Measurements from ENCODE around the gene PGAM5.
"Not testable (repeated sequence)": the region's sequence is repeated elsewhere in the genome, so short reads cannot be mapped to it uniquely, and the experiment has no call there.

The PGAM5 gene

DNA sequence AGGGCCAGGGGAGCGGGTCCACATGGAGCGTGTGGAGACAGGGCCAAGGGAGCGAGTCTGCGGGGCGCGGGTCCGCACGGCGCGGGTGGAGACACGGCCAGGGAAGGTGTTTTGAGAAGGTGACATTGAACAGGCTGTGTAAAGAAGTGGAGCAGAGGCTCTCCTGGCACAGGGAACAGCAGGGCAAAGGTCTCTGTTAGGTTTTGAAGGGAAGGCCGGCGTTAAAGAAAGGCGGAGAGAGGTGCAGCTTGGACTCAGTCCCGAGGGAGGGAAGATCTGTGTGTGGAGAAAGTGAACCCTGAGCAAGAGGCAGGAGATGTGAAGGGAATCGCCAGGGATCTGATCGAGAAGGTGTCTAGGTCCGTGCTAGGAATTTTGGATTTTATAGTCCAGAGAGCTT lies 21.4 kb upstream of the PGAM5 start:
- no peak for DNase-seq

DNA sequence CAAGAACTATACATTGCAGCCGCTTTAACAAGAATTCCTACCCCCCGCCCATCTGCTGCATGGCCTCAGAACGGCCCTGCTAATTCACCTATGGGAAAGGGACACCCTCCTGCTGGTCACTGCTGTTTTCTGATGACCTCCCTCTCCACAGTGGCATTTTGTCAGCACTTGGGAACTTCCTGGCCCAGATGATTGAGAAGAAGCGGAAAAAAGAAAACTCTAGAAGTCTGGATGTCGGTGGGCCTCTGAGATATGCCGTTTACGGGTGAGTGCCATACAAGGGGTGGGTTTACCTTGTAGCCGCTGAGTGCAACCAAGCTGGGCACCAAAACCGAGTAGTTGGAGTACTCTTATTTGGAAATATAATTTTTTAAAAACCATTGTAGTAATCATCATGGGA lies 20.5 kb upstream of the PGAM5 start:
- DNase-seq = no peak

DNA sequence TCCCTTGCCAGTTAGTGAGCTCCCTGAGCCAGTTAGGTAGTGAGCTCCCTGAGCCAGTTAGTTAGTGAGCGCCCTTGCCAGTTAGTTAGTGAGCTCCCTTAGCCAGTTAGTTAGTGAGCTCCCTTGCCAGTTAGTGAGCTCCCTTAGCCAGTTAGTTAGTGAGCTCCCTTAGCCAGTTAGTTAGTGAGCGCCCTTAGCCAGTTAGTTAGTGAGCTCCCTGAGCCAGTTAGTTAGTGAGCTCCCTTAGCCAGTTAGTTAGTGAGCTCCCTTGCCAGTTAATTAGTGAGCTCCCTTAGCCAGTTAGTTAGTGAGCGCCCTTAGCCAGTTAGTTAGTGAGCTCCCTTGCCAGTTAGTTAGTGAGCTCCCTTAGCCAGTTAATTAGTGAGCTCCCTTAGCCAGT lies 18.6 kb upstream of the PGAM5 start:
- not testable (repeated sequence) for DNase-seq

DNA sequence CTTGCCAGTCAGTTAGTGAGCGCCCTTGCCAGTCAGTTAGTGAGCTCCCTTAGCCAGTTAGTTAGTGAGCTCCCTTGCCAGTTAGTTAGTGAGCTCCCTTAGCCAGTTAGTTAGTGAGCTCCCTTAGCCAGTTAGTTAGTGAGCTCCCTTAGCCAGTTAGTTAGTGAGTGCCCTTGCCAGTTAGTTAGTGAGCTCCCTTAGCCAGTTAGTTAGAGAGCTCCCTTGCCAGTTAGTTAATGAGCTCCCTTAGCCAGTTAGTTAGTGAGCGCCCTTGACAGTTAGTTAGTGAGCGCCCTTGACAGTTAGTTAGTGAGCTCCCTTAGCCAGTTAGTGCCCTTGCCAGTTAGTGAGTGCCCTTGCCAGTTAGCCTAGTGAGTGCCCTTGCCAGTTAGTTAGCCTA lies 15.8 kb upstream of the PGAM5 start:
- DNase-seq = not testable (repeated sequence)

DNA sequence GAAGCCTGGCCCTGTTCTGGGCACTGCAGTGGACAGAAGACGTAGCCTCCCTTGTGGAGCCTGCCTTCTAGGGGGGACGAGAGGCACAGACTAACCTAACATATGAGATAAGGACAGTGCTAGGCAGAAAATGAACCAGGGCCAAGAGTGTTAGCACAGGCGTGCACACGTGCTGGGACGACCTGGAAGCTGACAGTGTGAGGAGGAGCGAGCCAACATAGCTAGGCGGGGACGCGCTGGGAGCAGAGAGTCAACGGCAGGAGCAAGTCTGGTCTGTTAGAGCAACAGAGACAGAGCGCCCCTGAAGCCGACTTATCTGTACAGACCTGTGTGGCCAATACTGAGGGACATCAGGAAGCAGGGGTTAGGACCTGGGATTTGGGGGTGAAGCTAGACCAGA lies 15.2 kb upstream of the PGAM5 start:
- DNase-seq = no peak

DNA sequence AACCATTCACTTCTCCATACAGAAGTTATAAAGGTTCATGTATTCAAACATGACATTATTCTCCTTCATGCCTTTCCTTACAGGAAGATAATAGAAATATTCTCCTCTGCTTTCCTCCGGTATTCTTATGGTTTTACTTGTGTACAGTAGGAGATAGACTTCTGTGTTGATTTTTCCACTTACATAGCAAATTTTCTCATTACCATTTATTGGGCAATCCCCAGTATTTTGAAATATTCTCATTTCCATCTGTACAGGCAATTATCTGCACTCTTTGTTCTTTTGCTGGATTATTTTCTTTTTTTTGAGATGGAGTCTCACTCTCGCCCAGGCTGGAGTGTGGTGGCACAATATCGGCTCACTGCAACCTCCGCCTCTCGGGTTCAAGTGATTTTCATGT lies 12.3 kb upstream of the PGAM5 start:
- DNase-seq = no peak

DNA sequence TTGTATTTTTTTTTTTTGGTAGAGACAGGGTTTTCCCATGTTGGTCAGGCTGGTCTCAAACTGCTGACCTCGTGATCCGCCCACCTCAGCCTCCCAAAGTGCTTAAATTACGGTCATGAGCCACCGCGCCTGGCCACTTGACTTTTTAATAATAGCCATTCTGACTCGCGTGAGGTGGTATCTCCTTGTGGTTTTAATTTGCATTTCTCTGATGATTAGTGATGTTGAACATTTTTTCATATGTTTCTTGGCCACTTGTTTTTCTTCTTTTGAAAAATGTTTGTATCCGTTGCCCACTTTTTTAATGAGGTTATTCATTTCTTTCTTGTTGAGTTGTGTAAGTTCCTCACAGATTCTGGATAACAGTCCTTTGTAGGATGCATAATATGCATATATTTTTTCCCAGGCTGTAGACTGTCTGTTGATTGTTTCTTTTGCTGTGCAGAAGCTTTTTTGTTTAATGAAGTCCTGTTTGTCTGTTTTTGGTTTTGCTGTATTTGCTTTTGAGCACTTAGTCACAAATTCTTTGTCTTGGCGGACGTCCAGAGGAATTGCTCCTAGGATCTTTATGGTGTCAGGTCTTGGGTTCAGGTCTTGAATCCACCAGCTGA lies 10.3 kb upstream of the PGAM5 start:
- DNase-seq = no peak

DNA sequence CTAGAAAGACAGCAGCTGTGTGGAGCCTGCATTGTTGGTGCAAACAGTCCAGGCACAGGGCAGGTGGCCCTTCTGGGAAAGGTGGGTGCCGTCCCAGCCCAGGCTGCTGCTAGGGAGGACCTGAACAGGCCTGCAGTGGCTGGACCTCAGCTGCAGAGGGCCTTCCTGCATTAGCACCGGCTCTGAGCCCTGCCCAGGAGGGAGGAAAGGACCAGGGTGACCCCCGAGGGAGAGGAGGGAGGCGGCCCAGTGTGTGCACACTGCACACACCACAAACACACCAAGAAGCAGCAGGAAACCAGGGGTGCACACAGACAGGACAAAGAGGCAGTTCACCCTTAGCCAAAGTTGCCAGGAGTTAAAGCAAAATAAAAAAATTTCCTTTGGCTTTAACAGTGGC lies 8.0 kb upstream of the PGAM5 start:
- DNase-seq = no peak

DNA sequence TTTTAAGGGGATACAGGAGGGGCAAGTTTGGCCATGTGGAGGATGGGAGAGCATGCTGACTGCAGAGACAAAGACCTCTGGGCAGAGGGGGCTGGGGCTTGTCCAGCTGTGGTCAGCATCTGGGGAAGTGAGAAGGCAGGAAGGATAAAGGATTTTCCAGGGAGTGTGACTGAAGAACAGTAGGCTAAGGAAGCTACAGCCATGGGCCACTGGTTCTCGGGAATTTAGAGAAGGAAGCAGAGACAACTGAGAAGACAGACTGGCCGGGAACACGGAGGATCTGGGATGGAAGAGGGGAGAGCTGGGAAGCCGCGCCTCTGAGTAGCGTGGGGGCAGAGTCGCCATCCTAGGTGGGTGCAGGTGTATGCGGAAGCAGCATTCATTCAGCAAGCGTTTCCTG lies 7.0 kb upstream of the PGAM5 start:
- no peak for DNase-seq

DNA sequence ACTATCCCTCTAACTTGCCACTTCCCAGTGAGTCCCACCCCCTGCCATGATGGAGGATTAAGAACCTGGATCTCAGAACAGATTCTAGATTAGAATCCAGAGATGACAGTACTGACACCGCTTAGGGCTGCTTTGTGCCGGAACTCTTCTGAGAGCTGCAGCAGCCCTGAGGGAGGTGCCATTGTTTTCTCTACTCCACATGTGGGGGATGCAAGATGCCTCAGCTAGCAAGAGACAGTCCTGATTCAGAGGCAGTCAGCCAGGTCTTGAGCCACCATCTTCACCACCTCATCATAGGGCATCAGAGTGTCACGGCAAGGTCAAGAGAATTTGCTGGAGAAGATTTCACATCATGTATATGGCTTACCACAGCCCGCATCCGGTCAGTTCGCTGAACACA lies 3.4 kb upstream of the PGAM5 start:
- no peak for DNase-seq

DNA sequence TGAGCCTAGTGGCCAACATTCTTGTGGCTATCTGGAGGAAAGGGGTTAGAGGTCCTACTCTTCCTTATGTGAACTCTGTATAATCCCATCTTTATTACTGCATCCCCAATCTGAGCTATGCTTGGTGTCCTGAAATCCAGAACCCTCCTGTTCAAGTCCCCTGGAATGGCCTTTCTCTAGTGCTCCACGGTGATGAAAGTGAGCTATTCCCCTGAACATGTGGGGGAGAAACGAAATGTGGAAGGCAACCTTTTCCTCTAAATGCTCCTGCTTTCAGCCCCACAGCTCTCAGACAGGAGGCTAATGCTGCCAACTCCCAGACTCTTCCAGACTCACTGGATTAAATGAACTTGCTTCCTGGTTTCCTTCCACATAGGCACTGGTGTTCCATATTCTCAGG lies 2.5 kb upstream of the PGAM5 start:
- no peak for DNase-seq

DNA sequence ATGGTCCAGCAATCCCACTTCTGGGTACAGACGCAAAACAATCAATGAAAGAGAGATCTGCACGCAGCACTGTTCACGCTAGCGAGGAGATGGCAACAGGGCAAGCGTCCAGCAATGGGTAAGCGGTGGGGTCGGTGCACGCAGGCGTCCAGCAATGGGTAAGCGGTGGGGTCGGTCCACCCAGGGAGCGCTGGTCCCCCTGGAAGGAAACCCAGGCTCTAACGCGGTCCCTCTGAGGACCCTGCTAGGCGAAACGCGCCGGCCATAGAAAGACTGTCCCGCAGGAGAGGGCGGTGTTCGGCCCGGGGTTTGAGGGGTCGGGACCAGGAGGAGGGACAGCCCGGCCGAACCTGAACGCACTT lies 618 bp upstream of the PGAM5 start:
- DNase-seq = no peak

DNA sequence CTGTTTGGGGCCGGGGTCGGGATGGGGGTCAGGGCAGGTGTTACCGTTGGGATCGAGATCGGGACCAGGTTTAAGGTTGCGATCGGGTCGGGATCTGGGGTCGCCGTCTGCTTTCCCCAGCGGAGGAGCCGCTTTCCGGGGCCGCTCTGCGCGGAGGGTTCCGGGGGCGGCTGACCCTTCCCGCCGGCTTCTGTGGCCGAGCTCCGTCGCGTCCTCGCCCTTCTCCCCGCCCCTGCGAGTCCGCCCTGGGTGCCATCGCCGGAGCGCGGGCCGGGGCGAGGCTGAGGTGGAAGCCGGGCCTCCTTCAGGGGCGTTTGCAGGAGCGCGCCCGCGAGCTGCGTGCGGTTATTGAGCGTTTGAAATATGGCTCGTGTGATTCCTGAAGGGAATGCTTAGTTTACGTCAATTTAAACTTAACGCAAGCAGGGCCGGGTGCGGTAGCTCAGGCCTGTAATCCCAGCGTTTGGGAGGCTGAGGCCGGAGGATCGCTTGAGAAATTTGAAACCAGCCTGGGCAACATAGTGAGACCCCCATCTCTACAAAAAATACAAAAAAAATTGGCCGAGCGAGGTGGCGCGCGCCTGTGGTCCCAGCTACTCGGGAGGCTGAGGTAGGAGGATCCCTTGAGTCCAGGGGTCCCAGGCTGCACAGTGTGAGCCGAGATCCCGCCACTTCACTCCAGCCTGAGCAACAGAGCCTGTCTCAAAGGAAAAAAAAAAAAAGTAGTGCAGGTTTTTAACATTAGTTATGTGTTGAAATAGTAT lies 620 bp downstream of the PGAM5 start:
- no peak for DNase-seq

DNA sequence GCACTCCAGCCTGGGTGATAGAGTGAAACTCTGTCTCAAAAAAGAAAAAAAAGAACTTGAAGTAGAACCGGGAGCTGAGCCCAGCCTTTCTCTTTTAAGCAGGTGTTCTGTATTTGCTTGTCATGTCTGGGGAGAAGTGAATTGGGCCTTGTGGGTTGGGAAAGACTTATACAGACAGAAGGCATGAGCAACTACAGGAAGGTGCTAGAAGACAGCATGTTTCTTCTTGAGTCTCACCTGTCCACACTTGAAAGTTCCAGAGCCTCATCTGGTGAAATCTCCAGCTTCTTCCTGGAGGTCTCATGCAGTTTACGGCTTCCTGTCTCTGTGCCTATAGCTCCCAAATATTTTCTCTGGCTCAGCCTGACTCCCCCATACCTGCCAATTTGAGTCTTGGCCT lies 2.5 kb downstream of the PGAM5 start:
- no peak for DNase-seq

DNA sequence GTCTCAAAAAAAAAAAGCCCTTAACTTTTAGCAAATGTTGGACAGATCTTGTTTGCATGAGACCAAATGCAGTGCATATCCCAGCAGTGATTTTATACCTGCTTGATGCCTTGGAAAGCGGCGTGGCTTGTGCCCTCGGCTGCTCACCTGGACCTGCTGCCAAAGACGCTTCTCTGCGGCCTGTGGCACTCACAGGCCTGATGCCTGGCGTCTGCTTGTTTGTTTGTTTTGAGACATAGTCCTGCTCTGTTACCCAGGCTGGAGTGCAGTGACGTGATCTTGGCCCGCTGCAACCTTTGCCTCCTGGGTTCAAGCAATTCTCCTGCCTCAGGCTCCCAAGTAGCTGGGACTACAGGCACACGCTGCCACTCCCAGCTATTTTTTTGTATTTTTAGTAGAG lies 5.2 kb downstream of the PGAM5 start:
- DNase-seq = no peak

DNA sequence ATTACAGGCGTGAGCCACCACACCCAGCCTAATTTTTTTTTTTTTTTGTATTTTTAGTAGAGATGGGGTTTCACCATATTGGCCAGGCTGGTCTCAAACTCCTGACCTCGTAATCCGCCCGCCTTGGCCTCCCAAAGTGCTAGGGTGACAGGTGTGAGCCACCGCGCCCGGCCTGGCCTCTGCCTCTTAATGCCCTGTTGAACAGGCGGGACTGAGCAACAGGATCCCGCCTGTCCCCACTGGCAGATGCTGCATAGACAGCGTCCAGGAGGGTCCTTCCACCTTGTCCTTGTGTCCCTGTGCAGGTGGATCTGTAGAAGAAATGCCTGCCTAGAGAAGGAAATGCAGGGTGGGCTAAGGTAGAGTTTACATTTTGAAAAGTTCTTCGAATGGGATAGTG lies 5.7 kb downstream of the PGAM5 start:
- DNase-seq = no peak

DNA sequence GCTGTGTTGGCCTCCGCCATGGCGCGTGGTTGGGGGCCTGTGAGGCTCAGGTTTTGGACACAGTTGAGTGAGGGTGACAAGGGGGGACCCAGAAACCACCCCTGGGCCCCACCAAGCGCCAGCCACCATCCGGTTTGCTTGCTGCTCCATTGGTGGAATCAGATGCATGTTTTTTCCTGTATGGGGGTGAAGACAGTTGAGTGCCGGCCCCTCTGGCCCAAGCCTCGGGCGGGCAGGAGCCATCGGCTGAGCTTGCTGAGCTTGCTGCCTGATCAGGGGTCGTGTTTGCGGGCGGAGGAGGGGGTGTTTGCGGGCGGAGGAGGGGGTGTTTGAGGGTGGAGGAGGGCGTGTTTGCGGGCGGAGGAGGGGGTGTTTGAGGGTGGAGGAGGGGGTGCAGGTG lies 6.4 kb downstream of the PGAM5 start:
- DNase-seq = no peak

DNA sequence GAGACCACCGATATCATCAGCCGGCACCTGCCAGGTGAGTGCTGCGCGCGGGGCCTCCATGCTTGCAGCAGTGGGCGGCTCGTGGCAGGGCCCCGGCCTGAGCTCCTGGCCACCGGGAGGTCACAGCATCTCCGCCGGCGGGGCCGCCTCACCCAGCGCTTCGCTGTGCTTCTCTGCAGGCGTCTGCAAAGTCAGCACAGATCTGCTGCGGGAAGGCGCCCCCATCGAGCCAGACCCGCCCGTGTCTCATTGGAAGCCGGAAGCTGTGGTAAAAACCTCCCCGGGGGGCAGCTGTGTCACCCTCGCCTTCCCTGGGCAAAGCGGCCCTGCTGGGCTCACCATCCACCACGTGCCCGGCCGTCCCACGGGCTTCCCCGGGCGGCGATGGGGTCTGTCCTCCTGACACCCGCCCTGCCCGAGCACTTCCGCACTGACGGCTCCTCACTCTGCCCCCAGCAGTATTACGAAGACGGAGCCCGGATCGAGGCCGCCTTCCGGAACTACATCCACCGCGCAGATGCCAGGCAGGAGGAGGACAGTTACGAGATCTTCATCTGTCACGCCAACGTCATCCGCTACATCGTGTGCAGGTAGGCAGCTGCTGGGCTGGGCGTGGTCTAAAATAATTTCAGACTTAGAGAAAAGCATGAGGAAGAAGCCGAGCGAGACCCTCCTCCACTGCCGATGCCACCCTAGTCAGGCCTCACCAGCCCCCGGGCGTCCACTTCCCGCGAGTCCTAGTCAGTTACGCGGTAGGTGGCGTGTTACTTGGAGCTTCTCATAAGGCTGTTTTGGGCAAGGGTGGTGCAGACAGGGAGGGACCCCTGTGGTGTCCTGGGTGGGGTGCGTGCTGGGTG lies 7.1 kb downstream of the PGAM5 start:
- DNase-seq = no peak

DNA sequence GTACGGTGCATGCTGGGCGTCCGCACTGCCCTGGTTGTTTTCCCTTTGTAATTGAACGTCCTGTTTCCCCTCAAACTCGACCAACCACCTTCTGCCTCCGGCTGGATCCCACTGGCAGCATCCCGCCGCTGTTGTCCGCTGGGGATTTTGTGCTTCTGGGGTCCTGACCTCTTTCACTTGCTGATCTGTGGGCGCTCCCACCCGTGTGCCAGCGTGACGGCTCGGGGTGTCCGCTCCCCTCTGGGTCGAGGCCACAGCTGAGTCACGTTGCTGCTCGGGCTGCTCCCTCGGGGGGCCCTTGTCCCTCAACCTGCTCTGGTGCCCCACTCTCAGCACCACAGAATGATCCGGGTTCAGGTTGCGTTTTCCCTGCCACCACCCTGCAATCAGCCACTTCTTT lies 8.0 kb downstream of the PGAM5 start:
- no peak for DNase-seq

DNA sequence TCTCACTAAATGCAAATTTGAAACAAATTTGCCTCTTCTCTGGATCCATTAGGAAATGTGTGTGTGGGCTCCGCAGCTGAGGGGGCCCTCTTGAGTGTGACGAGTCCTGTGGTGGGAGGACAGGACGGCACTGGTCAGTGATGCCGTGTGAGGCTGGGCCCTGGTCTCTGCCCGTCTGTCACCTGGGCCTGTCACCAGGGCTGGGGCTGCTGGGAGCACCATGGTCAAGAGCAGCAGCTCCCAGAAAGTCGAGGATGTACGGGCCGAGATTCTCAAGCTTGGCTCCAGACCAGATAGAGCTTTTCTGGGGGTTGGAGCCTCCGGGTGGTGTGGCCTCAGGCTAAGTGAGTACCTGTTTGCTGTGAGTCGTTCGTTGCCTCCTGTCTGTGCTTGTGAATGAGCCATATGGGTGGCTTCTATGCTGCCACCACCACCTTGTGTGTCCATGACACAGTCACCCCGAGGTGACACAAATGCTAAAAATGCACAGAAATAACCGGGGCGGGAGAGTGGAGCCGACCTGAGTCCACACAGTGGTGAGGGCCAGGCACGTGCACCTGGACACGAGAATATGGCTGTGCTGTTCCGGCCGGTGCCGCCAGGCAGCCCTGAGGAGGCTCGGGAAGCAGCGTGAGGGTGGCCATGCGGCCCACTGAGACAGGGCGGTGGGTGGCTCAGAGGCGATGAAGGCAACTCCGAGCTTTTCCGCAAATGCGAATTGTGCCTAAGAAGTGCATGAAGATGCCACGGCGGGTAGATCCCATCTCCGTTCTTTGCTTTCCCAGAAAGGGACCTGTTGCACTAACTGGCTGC lies 8.7 kb downstream of the PGAM5 start:
- no peak for DNase-seq

DNA sequence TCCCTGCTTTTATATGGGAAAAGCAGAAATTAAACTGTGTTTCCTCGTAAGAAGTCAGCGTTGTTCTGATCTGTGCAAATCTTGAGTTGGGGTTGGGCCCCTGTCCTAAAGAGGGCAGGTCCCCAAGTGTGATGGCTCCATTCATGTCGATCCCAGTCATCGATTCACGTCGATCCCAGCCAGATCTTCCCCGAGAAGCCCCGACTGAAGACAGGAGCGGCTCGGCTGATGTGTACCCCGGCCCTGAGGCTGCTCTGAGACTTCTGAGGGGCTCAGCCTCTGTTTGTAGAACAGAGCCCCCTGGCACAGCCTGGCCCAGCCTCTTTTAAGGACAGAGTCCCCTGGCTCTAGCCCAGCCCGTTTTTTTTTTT lies 9.3 kb downstream of the PGAM5 start:
- DNase-seq = no peak

DNA sequence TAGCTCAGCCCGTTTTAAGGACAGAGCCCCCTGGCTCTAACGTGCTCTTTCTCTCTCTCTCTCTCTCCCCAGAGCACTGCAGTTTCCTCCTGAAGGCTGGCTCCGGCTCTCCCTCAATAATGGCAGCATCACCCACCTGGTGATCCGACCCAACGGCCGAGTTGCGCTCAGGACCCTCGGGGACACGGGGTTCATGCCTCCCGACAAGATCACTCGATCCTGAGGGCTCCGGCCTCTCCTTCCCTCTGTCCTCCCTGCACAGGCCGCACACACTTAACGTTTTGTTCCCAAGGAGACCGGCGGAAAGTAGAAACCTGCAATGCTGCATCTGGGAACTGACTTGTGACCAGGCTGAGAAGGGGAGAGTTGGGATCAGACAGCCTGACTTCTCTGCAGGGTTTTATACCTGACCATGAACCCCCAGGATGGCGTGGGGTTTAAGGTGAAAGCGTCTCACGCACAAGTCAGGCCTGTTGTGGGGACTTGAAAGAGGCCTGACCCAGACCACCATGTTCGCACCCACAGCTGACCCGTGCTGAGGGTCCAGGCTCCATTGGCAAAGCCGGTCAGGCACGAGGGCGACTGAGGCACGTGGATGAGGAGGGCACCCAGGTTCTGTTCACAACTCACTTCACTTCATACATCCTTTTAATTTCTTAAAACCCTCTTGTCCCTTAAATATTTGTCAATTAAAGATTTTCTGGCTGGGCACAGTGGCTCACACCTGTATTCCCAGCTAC lies 10.1 kb downstream of the PGAM5 start:
- no peak for DNase-seq

Measured in NCI-H2107 (cell line).